ENCODE measurements around the gene IGF1.

IGF1 gene

DNA sequence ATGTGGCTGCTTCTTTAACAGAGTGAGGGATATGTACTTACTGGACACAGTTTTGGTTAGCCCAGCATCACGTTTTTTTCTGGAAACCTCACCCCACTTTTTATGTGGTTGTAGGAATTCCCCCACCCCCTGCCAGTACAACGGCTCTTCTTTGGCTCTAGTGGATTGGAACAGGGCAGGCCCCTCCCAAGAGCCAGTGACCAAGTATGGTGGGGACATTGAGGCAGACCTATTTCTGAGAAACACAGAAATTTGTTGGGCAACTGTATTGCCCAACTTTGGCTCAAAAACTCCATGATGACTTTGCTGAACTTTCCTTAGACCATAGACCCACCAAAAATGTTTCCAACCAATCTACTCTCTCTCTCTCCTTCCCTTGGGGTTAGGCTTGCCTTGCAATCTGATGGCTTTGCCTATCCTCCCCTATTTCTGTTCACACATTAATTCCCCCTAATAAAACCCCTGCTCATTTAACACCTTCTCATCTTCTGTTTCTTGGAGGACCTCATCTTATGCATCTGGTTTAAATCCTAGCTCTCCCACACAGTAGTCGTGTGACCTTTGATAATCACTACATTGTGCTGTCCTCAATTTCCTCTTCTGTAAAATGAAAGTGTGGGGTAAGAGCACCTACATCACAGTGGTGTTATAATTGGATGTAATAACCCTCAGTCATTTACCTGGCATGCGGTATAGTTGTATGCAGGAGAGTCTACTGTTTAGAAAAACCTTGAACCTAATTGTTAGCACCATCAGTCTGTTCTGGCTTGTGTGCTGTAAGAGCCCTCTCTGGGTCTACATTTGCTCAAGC lies 71.7 kb downstream of the IGF1 start:
- Histone ChIP-seq H3F3A (ENCODE audit: control insufficient read depth, insufficient read depth) (no peaks in the 10 kb centered on the region), H4K20me1 (ENCODE audit: control insufficient read depth, insufficient read depth, low read depth, low read length) (no peaks in the 10 kb centered on the region), H3K27ac (ENCODE audit: low read depth, low read length) (no peak overlapping the region), H3K27me3 (ENCODE audit: control insufficient read depth, low read length) (0 out of 2 replicates have a peak, but pooled peaks cover 3% of the 10 kb centered on the region), H3K4me3 (ENCODE audit: low read length) (no peak overlapping the region), H3K9me2 (replicated peaks; ENCODE audit: control insufficient read depth, low read length) (no peaks in the 10 kb centered on the region), H3K9me3 (ENCODE audit: control insufficient read depth, insufficient read depth, low read length) (no peaks in the 10 kb centered on the region; the same call in 1 of the 2 replicates), H3K79me2 (ENCODE audit: control insufficient read depth, low read length) (no peaks in the 10 kb centered on the region), H3K4me1 (ENCODE audit: control insufficient read depth, low read length) (no peaks in the 10 kb centered on the region), H3K4me2 (ENCODE audit: low read length) (no peak overlapping the region), H3K36me3 (ENCODE audit: control insufficient read depth, low read length) (no peaks in the 10 kb centered on the region)
- TF ChIP-seq, protein P1, sequence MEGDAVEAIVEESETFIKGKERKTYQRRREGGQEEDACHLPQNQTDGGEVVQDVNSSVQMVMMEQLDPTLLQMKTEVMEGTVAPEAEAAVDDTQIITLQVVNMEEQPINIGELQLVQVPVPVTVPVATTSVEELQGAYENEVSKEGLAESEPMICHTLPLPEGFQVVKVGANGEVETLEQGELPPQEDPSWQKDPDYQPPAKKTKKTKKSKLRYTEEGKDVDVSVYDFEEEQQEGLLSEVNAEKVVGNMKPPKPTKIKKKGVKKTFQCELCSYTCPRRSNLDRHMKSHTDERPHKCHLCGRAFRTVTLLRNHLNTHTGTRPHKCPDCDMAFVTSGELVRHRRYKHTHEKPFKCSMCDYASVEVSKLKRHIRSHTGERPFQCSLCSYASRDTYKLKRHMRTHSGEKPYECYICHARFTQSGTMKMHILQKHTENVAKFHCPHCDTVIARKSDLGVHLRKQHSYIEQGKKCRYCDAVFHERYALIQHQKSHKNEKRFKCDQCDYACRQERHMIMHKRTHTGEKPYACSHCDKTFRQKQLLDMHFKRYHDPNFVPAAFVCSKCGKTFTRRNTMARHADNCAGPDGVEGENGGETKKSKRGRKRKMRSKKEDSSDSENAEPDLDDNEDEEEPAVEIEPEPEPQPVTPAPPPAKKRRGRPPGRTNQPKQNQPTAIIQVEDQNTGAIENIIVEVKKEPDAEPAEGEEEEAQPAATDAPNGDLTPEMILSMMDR (IDR thresholded peaks at IDR 0.05; ENCODE audit: low read depth, low read length, poor library complexity, severe bottlenecking), result no peak
- no peak for TF ChIP-seq EZH2phosphoT487 (IDR thresholded peaks at IDR 0.05; ENCODE audit: borderline replicate concordance, low read length)

DNA sequence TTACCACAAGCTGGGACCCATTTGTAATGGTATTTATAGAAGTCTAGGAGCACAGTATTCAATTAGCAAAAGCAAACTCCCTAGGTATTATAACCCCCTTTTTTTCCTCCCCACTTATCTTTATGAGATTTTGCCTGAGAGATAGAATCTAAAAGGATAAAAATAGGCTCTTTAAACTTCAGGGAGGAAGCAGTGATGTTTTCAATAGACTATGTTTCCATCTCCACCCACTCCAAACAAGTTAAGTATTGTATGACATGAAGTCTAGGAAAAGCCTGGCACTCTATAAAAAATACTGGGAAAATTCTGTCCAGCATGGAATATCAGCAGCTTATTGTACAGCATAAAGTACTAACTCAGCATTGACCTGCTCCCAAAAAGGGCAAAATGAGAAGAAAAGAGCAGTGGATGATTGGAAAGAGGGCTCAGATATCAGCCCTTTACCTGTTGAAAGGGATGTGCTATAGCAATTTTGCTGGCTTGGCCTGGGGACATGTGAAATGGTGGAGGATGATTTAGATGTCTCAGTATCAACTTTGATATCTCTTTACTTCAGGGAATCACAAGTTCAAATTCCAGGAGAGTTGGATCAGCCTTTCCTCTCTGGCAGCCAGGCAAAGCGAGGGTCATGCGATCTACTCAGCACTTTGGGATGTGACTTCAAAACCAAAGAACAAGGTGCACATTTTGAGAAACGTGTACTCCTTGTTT lies 72.4 kb downstream of the IGF1 start:
- H3F3A ChIP-seq (ENCODE audit: control insufficient read depth, insufficient read depth), result no peaks in the 10 kb centered on the region
- no peaks in the 10 kb centered on the region for H3K79me2 ChIP-seq (ENCODE audit: control insufficient read depth, low read length)
- no peaks in the 10 kb centered on the region for H3K9me2 ChIP-seq (replicated peaks; ENCODE audit: control insufficient read depth, low read length)
- 0 out of 2 replicates have a peak, but pooled peaks cover 3% of the 10 kb centered on the region for H3K27me3 ChIP-seq (ENCODE audit: control insufficient read depth, low read length)
- no peaks in the 10 kb centered on the region for H3K36me3 ChIP-seq (ENCODE audit: control insufficient read depth, low read length)
- no peak for TF ChIP-seq EZH2phosphoT487 (IDR thresholded peaks at IDR 0.05; ENCODE audit: borderline replicate concordance, low read length)
- TF ChIP-seq, protein P1 (IDR thresholded peaks at IDR 0.05; ENCODE audit: low read depth, low read length, poor library complexity, severe bottlenecking), result no peak
- no peak overlapping the region for H3K27ac ChIP-seq (ENCODE audit: low read depth, low read length)
- no peaks in the 10 kb centered on the region; the same call in 1 of the 2 replicates for H3K9me3 ChIP-seq (ENCODE audit: control insufficient read depth, insufficient read depth, low read length)
- H4K20me1 ChIP-seq (ENCODE audit: control insufficient read depth, insufficient read depth, low read depth, low read length), result no peaks in the 10 kb centered on the region
- H3K4me1 ChIP-seq (ENCODE audit: control insufficient read depth, low read length), result no peaks in the 10 kb centered on the region
- no peak overlapping the region for H3K4me2 ChIP-seq (ENCODE audit: low read length)
- no peak overlapping the region for H3K4me3 ChIP-seq (ENCODE audit: low read length)

DNA sequence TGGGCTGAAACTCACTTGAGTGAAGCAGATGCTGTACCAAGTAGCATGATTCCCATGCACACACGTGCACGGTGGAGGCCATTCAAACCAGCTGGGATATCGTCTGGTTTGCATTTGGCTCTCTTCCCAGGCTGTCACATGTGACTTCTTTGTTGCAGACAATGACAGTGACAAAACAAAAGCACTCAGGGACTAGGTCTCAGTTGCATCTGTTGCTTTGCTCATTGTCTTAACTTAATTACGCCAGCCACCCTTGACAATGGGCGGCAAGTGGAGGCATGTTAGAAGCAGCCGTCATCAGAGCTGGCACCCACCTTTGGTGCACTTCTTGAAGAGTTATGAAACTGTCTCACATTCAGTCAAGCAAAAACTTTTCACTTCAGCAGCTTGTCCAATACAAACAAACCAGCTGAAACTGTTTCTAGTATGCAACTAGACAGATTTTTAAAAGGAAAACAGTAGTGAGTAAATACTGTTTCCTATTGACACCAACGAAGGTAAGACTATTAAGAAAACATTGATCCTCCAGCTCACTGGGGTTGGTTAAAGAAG lies 74.3 kb downstream of the IGF1 start:
- Histone ChIP-seq H4K20me1 (ENCODE audit: control insufficient read depth, insufficient read depth, low read depth, low read length) (no peaks in the 10 kb centered on the region), H3K4me3 (ENCODE audit: low read length) (no peak overlapping the region), H3K9me2 (replicated peaks; ENCODE audit: control insufficient read depth, low read length) (no peaks in the 10 kb centered on the region), H3K9me3 (ENCODE audit: control insufficient read depth, insufficient read depth, low read length) (no peaks in the 10 kb centered on the region), H3K27me3 (ENCODE audit: control insufficient read depth, low read length) (0 out of 2 replicates have a peak, but pooled peaks cover 3% of the 10 kb centered on the region), H3K79me2 (ENCODE audit: control insufficient read depth, low read length) (no peaks in the 10 kb centered on the region), H3K27ac (ENCODE audit: low read depth, low read length) (no peak overlapping the region), H3F3A (ENCODE audit: control insufficient read depth, insufficient read depth) (no peaks in the 10 kb centered on the region), H3K36me3 (ENCODE audit: control insufficient read depth, low read length) (no peaks in the 10 kb centered on the region), H3K4me2 (ENCODE audit: low read length) (no peak overlapping the region), H3K4me1 (ENCODE audit: control insufficient read depth, low read length) (no peaks in the 10 kb centered on the region)
- TF ChIP-seq EZH2phosphoT487 (IDR thresholded peaks at IDR 0.05; ENCODE audit: borderline replicate concordance, low read length), result no peak
- TF ChIP-seq, protein P1 (IDR thresholded peaks at IDR 0.05; ENCODE audit: low read depth, low read length, poor library complexity, severe bottlenecking), result no peak

Measured in DOHH2 (cell line).